Forelimb muscle (tissue), 1 donor: Measurements from ENCODE around the gene EXD3. TPM values are rescaled to one million over a fixed set of nuclear protein-coding genes. Genes with fewer than 3 reads are reported as not detected.
"Not testable (repeated sequence)": the region's sequence is repeated elsewhere in the genome, so short reads cannot be mapped to it uniquely, and the experiment has no call there.

Source experiments
- DNase-seq: peaks from one replicate; pipeline ENCODE4 v3.0.0-alpha.2; 2013; ENCODE audit warnings: low read depth
- polyA plus RNA-seq: library from polyadenylated mRNA; unstranded; fragments of 120-200 nt; gene quantifications from one replicate; pipeline ENCODE4 v1.2.1, GENCODE V29; 2013; ENCODE audit not compliant: insufficient read length

Gene EXD3
- polyA plus RNA-seq, 1 donor = 13.0 TPM

GRCh38 chr9:137272241-137273094 is 150.5 kb downstream of the EXD3 start:
- no peak for DNase-seq

- no peak for DNase-seq
Observed at GRCh38 chr9:137271696-137272076, 151.3 kb downstream of the EXD3 start.

GRCh38 chr9:137270929-137271695 is 151.8 kb downstream of the EXD3 start:
- DNase-seq = no peak

GRCh38 chr9:137269231-137269772 is 153.7 kb downstream of the EXD3 start:
- DNase-seq = no peak

DNA sequence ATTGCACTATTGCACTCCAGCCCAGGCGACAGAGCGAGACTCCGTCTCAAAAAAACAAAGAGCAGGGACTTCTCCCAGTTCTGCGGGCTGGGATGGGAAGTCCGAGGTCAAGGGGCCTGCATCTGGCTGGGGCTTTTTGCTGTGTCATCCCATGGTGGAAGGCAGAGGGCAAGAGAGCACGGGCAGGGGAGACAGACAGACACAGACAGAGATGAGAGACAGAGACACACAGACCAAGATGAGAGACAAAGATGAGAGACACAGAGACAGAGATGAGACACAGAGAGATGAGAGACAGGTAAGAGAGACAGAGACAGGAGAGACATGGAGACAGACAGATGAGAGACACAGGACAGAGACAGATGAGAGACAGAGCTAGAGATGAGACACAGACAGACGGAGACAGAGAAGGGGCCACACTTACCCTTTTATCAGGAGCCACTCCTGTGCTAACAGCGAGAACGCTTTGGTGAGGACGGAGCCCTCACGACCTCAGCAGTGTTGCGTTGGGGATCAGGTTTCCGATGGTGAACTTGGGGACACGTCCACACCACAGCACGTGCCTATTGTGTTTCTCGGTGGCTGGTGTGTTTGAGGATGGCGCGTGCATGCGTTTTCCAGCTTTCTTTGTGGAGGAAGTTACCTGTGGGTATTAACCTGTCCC is 154.3 kb downstream of the EXD3 start:
- no peak for DNase-seq

DNA sequence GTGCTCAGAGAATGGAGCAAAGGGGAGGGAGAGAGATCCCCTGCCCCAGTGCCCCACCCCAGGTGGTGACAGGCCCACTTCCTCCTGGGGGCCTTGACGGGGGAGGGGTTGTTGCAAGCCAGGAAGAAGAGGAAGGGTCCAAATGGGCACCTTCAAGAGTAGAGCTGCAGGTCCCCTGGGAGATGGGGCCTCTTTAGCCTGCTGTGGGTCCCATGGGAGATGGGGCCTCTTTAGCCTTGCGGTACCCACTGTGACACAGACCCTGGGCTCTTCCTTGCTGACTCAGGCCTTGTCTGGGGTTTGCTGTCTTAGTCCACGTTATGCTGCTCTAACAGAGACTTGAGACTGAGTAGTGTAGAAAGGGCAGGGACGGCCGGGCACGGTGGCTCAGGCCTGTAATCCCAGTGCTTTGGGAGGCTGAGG is 155.0 kb downstream of the EXD3 start:
- no peak for DNase-seq

DNA sequence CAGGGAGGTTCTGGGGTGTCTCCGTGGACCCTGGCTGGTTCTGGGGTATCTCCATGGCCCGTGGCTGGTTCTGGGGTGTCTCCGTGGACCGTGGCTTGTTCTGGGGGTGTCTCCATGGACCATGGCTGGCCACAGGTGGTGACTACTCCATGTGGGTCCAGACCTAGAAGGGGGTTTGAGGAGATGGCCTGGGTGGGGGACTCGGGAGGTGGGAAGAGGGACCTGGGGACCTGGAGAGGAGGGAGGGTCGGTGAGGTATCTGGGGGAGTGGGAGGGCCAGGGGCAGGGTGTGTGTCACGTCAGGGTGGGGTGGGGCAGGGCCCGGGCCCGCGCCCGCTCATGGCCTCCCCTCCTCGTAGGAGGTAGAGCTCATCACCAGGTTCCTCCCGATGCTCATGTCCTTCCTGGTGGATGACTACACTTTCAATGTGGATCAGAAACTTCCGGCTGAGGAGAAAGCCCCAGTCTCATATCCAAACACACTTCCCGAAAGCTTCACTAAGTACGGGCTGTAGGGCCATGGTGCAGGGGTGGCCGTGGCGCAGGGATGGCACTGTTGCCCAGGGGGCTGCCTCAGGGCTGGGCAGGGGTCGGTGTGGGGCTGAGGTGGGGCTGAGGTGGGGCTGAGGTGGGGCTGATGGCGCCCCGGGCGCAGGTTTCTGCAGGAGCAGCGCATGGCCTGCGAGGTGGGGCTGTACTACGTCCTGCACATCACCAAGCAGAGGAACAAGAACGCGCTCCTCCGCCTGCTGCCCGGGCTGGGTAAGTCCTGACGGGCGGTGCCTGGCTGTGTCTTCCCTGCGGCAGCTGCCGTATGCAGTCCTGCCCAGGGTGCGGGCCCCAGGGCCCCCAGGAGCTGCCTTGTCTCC is 156.1 kb downstream of the EXD3 start:
- DNase-seq = no peak

DNA sequence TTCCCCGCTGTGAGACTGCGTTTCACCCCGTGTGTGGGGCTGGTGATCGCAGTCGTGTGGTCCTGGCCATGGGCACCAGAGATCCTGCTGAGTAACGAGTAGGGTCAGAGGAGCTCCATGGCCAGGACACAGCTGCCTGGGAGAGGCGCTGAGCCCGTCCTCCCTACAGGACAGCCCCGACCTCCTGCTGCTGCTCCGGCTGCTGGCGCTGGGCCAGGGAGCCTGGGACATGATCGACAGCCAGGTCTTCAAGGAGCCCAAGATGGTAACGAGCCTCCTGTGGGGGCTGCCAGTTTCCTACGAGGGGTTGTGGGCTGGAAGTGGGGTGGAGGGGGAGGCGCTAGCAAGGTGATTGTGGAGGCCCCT is 156.8 kb downstream of the EXD3 start:
- DNase-seq = no peak

DNA sequence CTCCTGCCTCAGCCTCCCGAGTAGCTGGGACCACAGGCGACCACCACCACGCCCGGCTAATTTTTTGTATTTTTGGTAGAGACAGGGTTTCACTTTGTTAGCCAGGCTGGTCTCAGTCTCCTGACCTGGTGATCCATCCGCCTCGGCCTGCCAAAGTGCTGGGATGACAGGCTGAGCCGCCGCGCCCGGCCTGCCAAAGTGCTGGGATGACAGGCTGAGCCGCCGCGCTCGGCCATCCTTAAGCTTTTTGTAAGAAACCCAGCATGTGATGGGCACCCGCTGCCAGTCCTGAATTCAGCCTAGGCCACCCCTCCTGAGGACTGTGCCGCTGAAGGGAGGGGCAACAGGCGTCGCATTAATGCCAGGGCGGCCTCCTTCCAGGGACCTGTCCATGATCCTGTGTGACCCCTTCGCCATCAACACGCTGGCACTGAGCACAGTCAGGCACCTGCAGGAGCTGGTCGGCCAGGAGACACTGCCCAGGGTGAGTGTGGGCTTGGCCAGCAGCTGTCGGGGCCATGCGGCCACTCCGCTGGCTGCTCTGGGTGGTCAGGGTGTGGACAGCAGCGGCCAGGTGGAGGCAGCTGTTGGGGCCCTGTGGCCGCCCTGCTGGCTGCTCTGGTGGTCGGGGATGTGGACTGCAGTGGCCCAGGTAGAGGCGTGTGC is 157.3 kb downstream of the EXD3 start:
- DNase-seq = no peak

DNA sequence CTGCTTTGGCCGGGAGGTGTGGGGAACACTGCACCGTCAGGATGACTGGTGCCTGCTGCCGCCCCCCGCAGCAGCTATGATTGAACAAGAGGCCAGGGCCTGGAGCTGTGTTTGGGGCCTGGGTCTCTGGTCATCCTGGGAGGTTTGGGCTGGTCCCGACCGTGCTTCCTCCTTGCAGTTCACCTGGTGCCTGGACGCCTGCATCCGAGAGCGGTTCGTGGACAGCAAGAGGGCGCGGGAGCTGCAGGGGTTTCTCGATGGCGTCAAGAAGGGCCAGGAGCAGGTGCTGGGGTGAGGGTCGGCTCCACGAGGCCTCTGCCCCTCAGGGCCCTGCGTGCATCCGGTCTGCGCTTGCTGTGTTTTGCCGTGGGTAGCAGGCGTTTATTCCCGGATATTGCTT is 158.9 kb downstream of the EXD3 start:
- DNase-seq = no peak

DNA sequence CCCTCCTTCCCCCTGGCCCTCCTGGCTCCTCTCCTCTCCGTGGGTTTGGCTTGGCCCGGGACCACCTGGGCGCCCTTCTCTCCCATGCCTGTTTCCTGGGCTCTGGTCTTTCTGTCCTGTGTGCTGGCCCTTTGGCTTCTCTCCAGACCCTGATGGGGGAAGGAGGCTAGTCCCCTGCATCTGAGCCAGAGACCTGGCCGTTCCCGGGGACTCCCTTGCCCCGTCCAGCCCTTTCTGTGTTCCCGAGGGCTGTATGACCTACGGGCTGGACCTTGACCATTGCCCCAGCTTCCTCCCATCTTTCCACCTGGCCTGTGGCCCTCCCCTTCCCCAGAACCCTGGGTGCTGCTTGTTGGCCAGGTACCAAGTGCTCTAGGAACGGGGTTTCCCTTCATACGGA is 159.5 kb downstream of the EXD3 start:
- DNase-seq = no peak

GRCh38 chr9:137262909-137263285 is 160.1 kb downstream of the EXD3 start:
- DNase-seq = no peak

- not testable (repeated sequence) for DNase-seq
Observed at GRCh38 chr9:137262173-137262908, 160.6 kb downstream of the EXD3 start.

Other genes with a start within 250 kb of the EXD3 start
- gene ANAPC2, start 234.6 kb downstream of the EXD3 start, polyA plus RNA-seq = 30.4 TPM
- 53.7 TPM for gene SSNA1, start 234.5 kb downstream of the EXD3 start, polyA plus RNA-seq
- 10.9 TPM for gene TPRN, start 222.4 kb downstream of the EXD3 start, polyA plus RNA-seq
- gene TMEM203, start 217.5 kb downstream of the EXD3 start, polyA plus RNA-seq = 33.0 TPM
- 7.0 TPM for gene NDOR1, start 217.5 kb downstream of the EXD3 start, polyA plus RNA-seq
- 2.5 TPM for gene RNF208, start 200.9 kb downstream of the EXD3 start, polyA plus RNA-seq
- gene CYSRT1, start 198.0 kb downstream of the EXD3 start, polyA plus RNA-seq = 2.4 TPM
- 2.4 TPM for gene RNF224, start 195.7 kb downstream of the EXD3 start, polyA plus RNA-seq
- gene SLC34A3, start 192.3 kb downstream of the EXD3 start, polyA plus RNA-seq = 1.5 TPM
- 146 TPM for gene TUBB4B, start 181.9 kb downstream of the EXD3 start, polyA plus RNA-seq
- gene STPG3, start 171.9 kb downstream of the EXD3 start, polyA plus RNA-seq = 0.18 TPM
- 45.6 TPM for gene NELFB, start 167.8 kb downstream of the EXD3 start, polyA plus RNA-seq
- 7.6 TPM for gene TOR4A, start 145.4 kb downstream of the EXD3 start, polyA plus RNA-seq
- gene NRARP, start 120.9 kb downstream of the EXD3 start, polyA plus RNA-seq = 3.8 TPM
- 2.2 TPM for gene NOXA1, start 231 bp upstream of the EXD3 start, polyA plus RNA-seq
- 0.46 TPM for gene ENTPD8, start 18.2 kb upstream of the EXD3 start, polyA plus RNA-seq
- gene NSMF, start 36.2 kb upstream of the EXD3 start, polyA plus RNA-seq = 16.9 TPM
- 3.6 TPM for gene PNPLA7, start 127.2 kb upstream of the EXD3 start, polyA plus RNA-seq
- gene MRPL41, start 128.7 kb upstream of the EXD3 start, polyA plus RNA-seq = 27.6 TPM
- 28.0 TPM for gene DPH7, start 155.8 kb upstream of the EXD3 start, polyA plus RNA-seq
- gene ZMYND19, start 167.3 kb upstream of the EXD3 start, polyA plus RNA-seq = 17.7 TPM
- 43.3 TPM for gene ARRDC1, start 182.5 kb upstream of the EXD3 start, polyA plus RNA-seq
- gene EHMT1, start 195.8 kb upstream of the EXD3 start, polyA plus RNA-seq = 40.4 TPM